ENCODE data around the gene SPDYE3. TPM values are rescaled to one million over a fixed set of nuclear protein-coding genes. Genes with fewer than 3 reads are reported as not detected.
A peak's percentile ranks its signal among the peaks of the same experiment; 100 is the strongest.
"Not testable (repeated sequence)": the region's sequence is repeated elsewhere in the genome, so short reads cannot be mapped to it uniquely, and the experiment has no call there.

SPDYE3 gene
- polyA plus RNA-seq, 1 donor from 2014 or later = 9.9 TPM

DNA sequence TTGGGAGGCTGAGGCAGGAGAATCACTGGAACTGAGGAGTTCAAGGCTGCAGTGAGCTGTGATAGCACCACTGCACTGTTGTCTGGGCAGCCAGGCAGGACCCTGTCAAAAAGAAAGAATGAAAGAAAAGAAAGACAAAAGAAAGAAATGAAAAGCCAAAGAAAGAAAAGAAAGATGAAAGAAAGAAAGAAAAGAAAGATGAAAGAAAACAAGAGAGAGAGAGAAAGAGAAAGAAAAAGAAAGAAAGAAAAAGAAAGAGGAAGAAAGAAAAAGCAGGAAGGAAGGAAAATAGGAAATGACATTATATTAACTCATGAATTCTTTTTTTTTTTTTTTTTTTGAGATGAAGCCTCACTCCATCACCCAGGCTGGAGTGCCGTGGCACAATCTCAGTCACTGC lies 32.4 kb upstream of the SPDYE3 start:
- H3K4me1 Mint-ChIP-seq = peaks cover 4 to 21% (median 11%) of the 10 kb centered on the region in 3 donors
- no peaks in the 10 kb centered on the region for H3K9me3 Mint-ChIP-seq
- peak overlapping the region in 1 of 3 donors; percentile 90 for H3K27ac Mint-ChIP-seq
- peaks cover 2% of the 10 kb centered on the region for H3K36me3 Mint-ChIP-seq
- H3K27me3 Mint-ChIP-seq = no peaks in the 10 kb centered on the region
- peak overlapping the region in 3 of 4 donors; percentile 39 to 63 (median 51) for H3K4me3 Mint-ChIP-seq

GRCh38 chr7:100276126-100276525 lies 31.4 kb upstream of the SPDYE3 start:
- H3K4me3 Mint-ChIP-seq = peak overlapping the region in 1 of 4 donors; percentile 52
- H3K4me1 Mint-ChIP-seq = peaks cover 0 to 17% (median 4%) of the 10 kb centered on the region in 3 donors

DNA sequence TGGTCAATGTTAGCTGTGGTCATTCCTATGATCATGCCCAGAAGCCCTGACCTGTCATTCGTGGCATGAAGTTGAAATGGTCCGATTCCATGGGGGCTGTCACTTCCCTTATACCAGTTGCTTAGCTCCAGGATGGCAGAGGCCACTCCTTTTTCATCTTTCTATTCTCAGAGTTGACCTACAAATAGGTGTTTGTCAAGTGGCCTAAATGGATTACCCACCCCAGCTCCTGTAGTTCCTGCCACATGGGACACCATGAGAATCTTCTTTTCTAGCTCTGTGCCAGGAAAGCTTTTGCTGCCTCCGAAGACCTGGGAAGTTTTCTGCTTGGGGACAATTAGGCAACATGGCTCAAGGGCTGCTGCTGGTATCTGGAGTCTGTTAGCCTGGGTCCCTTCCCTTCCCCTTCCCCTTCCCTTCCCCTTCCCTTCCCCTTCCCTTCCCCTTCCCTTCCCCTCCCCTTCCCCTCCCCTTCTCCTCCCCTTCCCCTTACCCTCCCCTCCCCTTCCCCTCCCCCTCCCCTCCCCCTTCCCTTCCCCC lies 25.4 kb upstream of the SPDYE3 start:
- H3K9me3 Mint-ChIP-seq, H3K27ac Mint-ChIP-seq, H3K27me3 Mint-ChIP-seq, H3K4me3 Mint-ChIP-seq, H3K4me1 Mint-ChIP-seq, H3K36me3 Mint-ChIP-seq: not testable (repeated sequence)

More at GRCh38 chr7:100276126-100276525, 31.4 kb upstream of the SPDYE3 start:
- H3K27ac Mint-ChIP-seq, H3K36me3 Mint-ChIP-seq, H3K9me3 Mint-ChIP-seq, H3K27me3 Mint-ChIP-seq: not testable (repeated sequence)

GRCh38 chr7:100283147-100283546 lies 24.4 kb upstream of the SPDYE3 start:
- not testable (repeated sequence) for H3K4me1 Mint-ChIP-seq, H3K27me3 Mint-ChIP-seq, H3K27ac Mint-ChIP-seq, H3K36me3 Mint-ChIP-seq, H3K9me3 Mint-ChIP-seq, H3K4me3 Mint-ChIP-seq

DNA sequence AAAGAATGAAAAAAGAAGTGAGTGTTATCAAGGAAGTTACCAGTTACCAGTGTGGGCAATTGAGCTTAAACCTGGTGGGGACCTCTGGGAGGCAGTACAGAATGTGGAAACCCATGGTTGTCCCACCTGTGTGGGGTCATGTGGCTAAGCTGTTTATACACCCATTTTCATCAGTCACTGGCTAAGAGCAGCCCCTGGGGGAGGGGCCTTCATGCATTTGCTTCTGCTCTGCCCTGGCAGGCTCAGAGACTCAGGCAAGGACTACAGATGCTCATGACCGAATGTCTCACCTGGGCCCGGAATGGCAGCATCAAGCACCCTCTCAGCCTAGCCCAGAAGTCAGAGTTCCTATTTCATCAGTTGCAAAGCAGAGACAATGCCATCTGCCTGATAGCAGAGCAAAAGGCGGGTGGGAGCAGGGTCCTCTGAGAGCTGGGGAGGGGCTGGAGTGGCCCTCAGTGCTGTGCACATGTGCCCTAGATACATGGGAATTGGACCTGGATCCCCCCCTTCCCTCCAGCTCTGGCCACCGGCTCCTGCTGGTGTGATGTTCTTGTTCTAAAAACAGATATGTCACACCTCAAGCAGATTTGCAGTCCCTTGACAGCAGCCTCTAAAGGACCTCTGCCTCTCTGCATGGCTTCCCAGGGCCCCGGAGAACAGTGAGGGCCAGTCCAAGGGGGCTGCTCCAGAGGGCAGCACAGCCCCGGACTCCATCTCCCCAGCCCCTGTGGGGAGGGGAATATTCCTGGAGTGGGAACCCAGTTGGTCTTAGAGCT lies 20.1 kb upstream of the SPDYE3 start:
- not testable (repeated sequence) for H3K9me3 Mint-ChIP-seq, H3K27me3 Mint-ChIP-seq, H3K4me3 Mint-ChIP-seq, H3K4me1 Mint-ChIP-seq, H3K36me3 Mint-ChIP-seq, H3K27ac Mint-ChIP-seq

GRCh38 chr7:100288258-100288657 lies 19.2 kb upstream of the SPDYE3 start:
- H3K27ac Mint-ChIP-seq, H3K36me3 Mint-ChIP-seq, H3K9me3 Mint-ChIP-seq, H3K27me3 Mint-ChIP-seq, H3K4me1 Mint-ChIP-seq, H3K4me3 Mint-ChIP-seq: not testable (repeated sequence)

- not testable (repeated sequence) for H3K4me3 Mint-ChIP-seq, H3K36me3 Mint-ChIP-seq, H3K27me3 Mint-ChIP-seq, H3K27ac Mint-ChIP-seq, H3K4me1 Mint-ChIP-seq, H3K9me3 Mint-ChIP-seq
Measured at GRCh38 chr7:100292162-100292561, 15.3 kb upstream of the SPDYE3 start.

DNA sequence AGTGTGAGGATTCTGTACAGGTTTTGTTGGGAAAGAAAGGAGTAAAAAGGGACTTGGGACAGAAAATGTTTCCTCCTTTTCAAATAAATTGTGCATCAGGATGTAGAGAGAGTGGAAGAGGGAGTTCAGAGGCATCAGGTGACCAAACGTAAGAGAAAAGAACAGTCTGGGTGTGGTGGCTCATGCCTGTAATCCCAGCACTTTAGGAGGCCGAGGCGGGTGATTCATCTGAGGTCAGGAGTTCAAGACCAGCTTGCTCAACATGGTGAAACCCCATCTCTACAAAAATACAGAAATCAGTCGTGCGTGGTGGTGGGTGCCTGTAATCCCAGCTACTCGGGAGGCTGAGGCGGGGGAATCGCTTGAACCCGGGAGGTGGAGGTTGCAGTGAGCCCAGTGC lies 12.2 kb upstream of the SPDYE3 start:
- not testable (repeated sequence) for H3K4me3 Mint-ChIP-seq, H3K27ac Mint-ChIP-seq, H3K9me3 Mint-ChIP-seq, H3K4me1 Mint-ChIP-seq, H3K27me3 Mint-ChIP-seq, H3K36me3 Mint-ChIP-seq

- H3K9me3 Mint-ChIP-seq, H3K27me3 Mint-ChIP-seq, H3K4me3 Mint-ChIP-seq, H3K4me1 Mint-ChIP-seq, H3K36me3 Mint-ChIP-seq: not testable (repeated sequence)
- peak overlapping the region in 1 of 3 donors; percentile 67 for H3K27ac Mint-ChIP-seq
Measured at GRCh38 chr7:100297852-100298631, 9.5 kb upstream of the SPDYE3 start.

DNA sequence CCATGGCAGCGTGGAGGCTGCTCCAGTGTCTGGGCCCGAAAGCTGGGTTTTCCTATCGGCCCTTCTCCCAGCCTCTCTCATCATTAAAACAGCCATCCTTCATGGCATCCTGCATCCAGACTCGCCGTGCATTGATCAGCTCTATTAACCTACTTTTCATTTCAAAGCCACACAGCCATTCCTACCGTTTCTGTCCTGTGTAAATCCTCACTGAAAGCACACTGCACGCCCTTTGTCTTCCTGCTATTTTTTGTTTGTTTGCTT lies 8.9 kb upstream of the SPDYE3 start:
- H3K27me3 Mint-ChIP-seq, H3K9me3 Mint-ChIP-seq, H3K36me3 Mint-ChIP-seq, H3K4me3 Mint-ChIP-seq, H3K4me1 Mint-ChIP-seq: not testable (repeated sequence)
- H3K27ac Mint-ChIP-seq = peak overlapping the region in 1 of 3 donors; percentile 67

DNA sequence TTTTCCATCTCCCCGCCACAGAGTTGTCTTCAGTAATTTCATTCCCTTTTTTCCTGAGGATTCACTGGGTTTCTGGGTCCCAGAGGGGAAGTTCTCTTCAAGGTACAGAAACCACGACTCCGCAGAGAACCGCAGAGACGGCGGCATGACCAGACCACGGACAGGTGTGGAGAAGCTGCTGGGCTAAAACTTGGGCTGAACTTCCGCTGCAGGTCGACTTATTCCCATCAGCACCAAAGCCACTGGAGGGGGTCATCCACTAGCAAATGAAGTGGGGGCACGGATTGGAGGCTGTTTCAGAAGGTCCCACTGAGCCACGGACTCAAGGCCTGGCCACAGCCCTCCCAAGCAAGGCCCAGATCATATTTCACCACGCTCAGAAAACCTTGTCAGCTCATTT lies 3.0 kb upstream of the SPDYE3 start:
- H3K9me3 Mint-ChIP-seq, H3K27me3 Mint-ChIP-seq, H3K36me3 Mint-ChIP-seq, H3K4me3 Mint-ChIP-seq, H3K4me1 Mint-ChIP-seq, H3K27ac Mint-ChIP-seq: not testable (repeated sequence)

DNA sequence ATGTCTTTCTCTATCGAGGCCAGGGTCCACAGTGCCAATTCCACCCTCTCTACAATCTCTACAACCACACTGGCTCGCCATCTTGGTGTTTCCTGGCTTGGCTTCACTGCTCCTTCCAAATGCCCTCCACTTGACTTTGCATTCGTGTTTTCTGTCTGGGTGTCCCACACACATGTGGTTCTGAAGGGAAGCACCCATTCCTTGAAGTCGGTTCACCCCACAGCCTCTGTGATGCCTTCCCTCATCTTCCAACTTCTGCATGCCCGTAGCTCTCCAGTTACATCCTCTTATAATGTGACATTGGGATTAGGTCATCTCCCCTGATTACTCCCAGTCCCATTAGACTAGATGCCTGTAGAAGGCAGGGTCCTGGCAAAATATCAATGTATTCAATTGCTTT lies 10.8 kb downstream of the SPDYE3 start:
- not testable (repeated sequence) for H3K27me3 Mint-ChIP-seq, H3K36me3 Mint-ChIP-seq, H3K4me1 Mint-ChIP-seq, H3K9me3 Mint-ChIP-seq
- Mint-ChIP-seq H3K27ac (peak overlapping the region in 2 of 3 donors; percentile 60 to 87), H3K4me3 (peak overlapping the region in 2 of 4 donors; percentile 13 to 63)

DNA sequence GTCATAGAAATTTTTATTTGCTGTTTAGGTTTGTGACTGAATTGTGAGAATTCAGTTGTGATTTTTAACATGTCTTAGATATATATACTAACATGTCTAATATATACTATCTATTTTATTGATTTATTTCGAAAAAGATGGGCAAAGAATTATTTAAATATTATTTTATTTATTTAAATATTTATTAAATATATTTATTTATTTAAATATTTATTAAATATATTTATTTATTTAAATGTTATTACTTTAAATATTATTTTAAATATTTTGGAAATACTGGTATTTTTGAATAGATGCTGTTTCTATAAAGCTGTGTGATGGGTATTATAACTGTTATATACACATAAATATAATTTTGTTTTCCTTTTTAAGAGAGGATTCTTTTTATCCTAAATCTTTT lies 14.1 kb downstream of the SPDYE3 start:
- not testable (repeated sequence) for H3K4me3 Mint-ChIP-seq, H3K27me3 Mint-ChIP-seq, H3K4me1 Mint-ChIP-seq, H3K36me3 Mint-ChIP-seq, H3K27ac Mint-ChIP-seq, H3K9me3 Mint-ChIP-seq

- H3K36me3 Mint-ChIP-seq, H3K9me3 Mint-ChIP-seq, H3K27ac Mint-ChIP-seq, H3K27me3 Mint-ChIP-seq, H3K4me1 Mint-ChIP-seq, H3K4me3 Mint-ChIP-seq: not testable (repeated sequence)
Measured at GRCh38 chr7:100324194-100324593, 16.7 kb downstream of the SPDYE3 start.

- H3K4me3 Mint-ChIP-seq = peak overlapping the region in 1 of 4 donors; percentile 56
- not testable (repeated sequence) for H3K27me3 Mint-ChIP-seq, H3K4me1 Mint-ChIP-seq, H3K9me3 Mint-ChIP-seq, H3K36me3 Mint-ChIP-seq
- H3K27ac Mint-ChIP-seq = peak overlapping the region in 1 of 3 donors; percentile 53
Measured at GRCh38 chr7:100325671-100326070, 18.2 kb downstream of the SPDYE3 start.

DNA sequence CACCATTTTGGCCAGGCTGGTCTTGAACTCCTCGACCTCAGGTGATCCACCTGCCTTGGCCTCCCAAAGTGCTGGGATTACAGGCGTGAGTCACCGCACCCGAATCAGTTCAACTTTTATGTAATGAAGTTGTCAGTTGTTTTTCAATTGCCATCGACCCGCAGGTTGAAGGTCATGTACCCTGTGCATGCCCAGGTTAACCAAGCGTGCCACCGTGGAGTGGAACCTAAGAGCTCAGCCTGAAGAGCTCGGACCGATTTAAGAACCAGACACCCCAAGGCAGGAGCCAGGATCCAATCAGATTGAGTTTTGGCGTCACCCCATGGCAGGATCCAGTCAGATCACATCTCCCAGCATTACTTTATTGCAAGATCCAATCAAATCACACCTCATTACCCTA lies 19.4 kb downstream of the SPDYE3 start:
- not testable (repeated sequence) for H3K36me3 Mint-ChIP-seq, H3K4me3 Mint-ChIP-seq, H3K9me3 Mint-ChIP-seq, H3K27ac Mint-ChIP-seq, H3K4me1 Mint-ChIP-seq, H3K27me3 Mint-ChIP-seq
